ENCODE results near the gene HCFC2. TPM values are rescaled to one million over a fixed set of nuclear protein-coding genes. Genes with fewer than 3 reads are reported as not detected.

Gene HCFC2
- total RNA-seq, 1 donor from 2014 or later = 17.7 TPM

DNA sequence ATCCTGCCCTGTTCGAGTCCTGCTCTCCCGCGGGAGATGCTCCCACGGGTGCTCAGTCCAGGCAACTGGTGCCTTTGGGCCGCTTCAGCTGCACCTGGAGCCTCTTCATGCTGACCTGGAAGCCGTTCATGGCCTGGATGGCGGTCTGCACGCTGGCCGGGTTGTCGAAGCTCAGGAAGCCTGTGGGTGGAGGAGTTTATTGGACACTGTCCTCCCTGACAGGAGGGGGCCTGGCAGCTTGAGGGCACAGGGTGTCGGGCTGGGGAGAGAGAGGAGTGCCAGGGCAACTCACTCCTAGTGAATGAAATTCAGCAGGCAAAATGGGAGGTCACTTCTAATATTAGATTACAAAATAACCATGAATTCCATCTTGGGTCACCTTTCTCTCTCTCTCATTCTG is 83.0 kb downstream of the HCFC2 start:
- intact Hi-C loops (cut with micrococcal nuclease) = no loop called here

DNA sequence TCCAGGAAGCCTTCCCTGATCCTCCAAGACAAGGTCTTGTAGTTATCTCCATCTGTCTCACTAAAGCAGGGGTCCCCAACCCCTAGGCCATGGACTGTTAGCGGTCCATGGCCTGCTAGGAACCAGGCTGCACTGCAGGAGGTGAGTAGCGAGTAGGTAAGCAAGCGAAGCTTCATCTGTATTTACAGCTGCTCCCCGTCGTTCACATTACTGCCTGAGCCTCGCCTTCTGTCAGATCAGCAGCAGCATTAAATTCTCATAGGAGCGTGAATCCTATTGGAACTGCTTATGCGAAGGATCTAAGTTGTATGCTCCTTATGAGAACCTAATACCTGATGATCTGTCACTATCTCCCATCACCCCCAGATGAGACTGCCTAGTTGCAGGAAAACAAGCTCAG is 86.1 kb downstream of the HCFC2 start:
- intact Hi-C loops (cut with micrococcal nuclease) = no loop called here

DNA sequence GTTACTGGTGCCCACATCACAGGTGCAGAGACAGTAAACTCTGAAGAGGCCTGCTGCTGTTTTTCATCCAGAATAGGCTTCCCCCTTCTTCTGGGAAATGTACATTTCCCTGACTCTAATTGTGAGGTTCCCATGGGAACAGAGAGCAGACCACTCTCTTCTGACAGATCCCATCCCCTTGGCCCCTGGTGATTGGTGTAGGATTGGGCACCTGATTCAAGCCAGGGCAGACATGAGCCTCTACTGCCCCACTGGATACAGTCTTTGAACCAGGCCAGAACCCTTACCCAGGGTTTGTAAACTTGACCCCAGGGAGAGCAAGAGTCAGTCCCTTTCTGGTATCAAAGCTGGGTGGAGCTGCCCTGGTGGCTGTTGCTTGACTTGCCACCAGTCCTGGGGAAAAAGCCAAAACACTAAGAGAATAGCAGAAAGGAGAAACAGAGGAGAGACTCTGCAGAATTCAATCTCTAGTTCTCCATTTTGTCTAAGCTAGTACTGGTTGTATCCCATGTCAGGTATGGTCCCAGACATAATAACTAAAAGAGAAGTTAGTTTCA is 88.4 kb downstream of the HCFC2 start:
- intact Hi-C loops (cut with micrococcal nuclease) = no loop called here

DNA sequence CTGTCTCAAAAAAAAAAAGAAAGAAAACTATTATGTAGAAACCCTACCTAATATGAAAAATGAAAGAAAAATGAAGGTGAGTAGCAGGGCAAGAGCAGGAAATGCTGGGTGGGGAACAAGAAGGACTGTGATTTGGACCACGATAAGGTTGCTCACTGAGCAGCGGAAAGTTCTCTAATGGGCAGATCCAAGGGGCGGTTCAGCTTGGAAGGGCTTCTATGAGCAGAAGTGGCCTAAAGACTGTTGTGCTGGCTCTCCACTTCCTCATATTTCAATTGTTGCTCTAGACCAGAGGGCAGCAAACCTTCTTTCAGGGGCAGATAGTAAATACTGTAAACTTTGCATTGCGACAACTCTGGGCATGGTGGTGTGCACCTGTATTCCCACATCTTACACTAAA is 90.0 kb downstream of the HCFC2 start:
- intact Hi-C loops (cut with micrococcal nuclease) = no loop called here

DNA sequence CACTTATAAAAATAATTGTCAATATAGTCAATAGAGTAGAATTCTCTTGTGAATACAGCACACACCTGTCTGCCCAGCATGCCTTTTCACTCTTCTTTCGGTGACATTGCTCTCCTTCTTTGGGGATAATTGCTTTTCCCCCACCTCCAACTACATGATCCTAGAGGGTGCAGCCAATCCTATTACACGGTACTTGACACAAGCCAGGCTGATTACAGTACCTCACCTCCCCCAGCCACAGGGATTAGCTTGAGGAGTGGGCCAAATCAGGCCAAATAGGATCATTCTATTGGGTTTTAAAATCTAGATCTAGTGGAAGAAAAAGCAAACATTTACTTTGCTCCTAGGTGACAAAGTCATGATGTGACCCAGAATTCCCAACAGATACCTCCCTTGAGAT is 90.5 kb downstream of the HCFC2 start:
- intact Hi-C loops (cut with micrococcal nuclease) = no loop called here

Other genes starting within 250 kb of the HCFC2 start
- 4.7 and 5.6 TPM in 2 replicates for gene NT5DC3, start 223.3 kb upstream of the HCFC2 start, total RNA-seq
- 525 and 530 TPM in 2 replicates for gene HSP90B1, start 134.1 kb upstream of the HCFC2 start, total RNA-seq
- 52.5 and 55.4 TPM in 2 replicates for gene TDG, start 98.7 kb upstream of the HCFC2 start, total RNA-seq
- gene GLT8D2, start 14.3 kb upstream of the HCFC2 start, total RNA-seq = 0.12 and 0.24 TPM in 2 replicates
- gene NFYB, start 73.7 kb downstream of the HCFC2 start, total RNA-seq = 18.4 and 19.5 TPM in 2 replicates
- gene TXNRD1, start 151.2 kb downstream of the HCFC2 start, total RNA-seq = 88.5 and 94.7 TPM in 2 replicates
- gene EID3, start 239.2 kb downstream of the HCFC2 start, total RNA-seq = 6.9 and 8.2 TPM in 2 replicates

Data from T-helper 1 cell treated with Interleukin-12 subunit alpha and Interleukin-12 subunit beta and Interleukin-4 antibody, amounts not matched to agents 30 ng/mL and 1 ng/mL, for 36 hours (primary cell).